CD14-positive monocyte (primary cell): ENCODE measurements around the gene BACH2. TPM values are rescaled to one million over a fixed set of nuclear protein-coding genes. Genes with fewer than 3 reads are reported as not detected.

ENCODE experiments used
- DNase-seq, 3 donors: peaks; one replicate each; pipeline ENCODE4 v3.0.0-alpha.2; 2011 to 2022
- H2AFZ ChIP-seq: 2 replicates; pipeline ENCODE4 v1.6.0; 2012; ENCODE audit warnings: mild to moderate bottlenecking, low read depth, low read length, inconsistent platforms; ENCODE audit not compliant: insufficient read depth, poor library complexity, severe bottlenecking
- H3K27ac ChIP-seq, 2 donors: 1 replicate in 1 of 2; 2 replicates in 1 of 2; pipeline ENCODE4 v1.5.1; 2012 to 2013; ENCODE audit warnings: low read length in 2 of 2, control low read depth in 1 of 2, inconsistent platforms in 1 of 2, low read depth in 1 of 2, mild to moderate bottlenecking in 1 of 2
- H3K27me3 ChIP-seq, 2 donors: one replicate each; pipeline versions ENCODE4 v1.6.0 to v1.6.1; 2011 to 2013; ENCODE audit warnings: low read length in 2 of 2; ENCODE audit not compliant: control insufficient read depth in 2 of 2, insufficient read depth in 2 of 2
- H3K36me3 ChIP-seq, 2 donors: replicated peaks in 1 of 2; 1 replicate in 1 of 2; 2 replicates in 1 of 2; pipeline versions ENCODE4 v1.5.1 to v1.6.1; 2012 to 2013; ENCODE audit warnings: low read length in 2 of 2, control low read depth in 1 of 2, inconsistent platforms in 1 of 2, mild to moderate bottlenecking in 1 of 2; ENCODE audit not compliant: insufficient read depth in 2 of 2, control insufficient read depth in 1 of 2
- H3K4me1 ChIP-seq, 2 donors: 1 replicate in 1 of 2; 2 replicates in 1 of 2; pipeline versions ENCODE4 v1.5.1 to v1.6.1; 2012 to 2013; ENCODE audit warnings: low read length in 2 of 2, control low read depth in 1 of 2, inconsistent platforms in 1 of 2, mild to moderate bottlenecking in 1 of 2, moderate library complexity in 1 of 2; ENCODE audit not compliant: insufficient read depth in 2 of 2, control insufficient read depth in 1 of 2
- H3K4me2 ChIP-seq: replicated peaks from 2 replicates; pipeline ENCODE3; 2012; ENCODE audit warnings: low read length, moderate library complexity, mild to moderate bottlenecking; ENCODE audit not compliant: poor library complexity, severe bottlenecking; ENCODE audit errors: extremely low read depth
- H3K4me3 ChIP-seq, 3 experiments: fragments of 200-600 bp in 1 of 3; sonication (generic) in 1 of 3; replicated peaks in 1 of 3; 1 replicate in 2 of 3; 2 replicates in 1 of 3; pipeline ENCODE4 v1.5.1; 2011 to 2013; ENCODE audit warnings: low read length in 3 of 3, mild to moderate bottlenecking in 3 of 3, control low read depth in 2 of 3, low read depth in 2 of 3, inconsistent platforms in 1 of 3, moderate library complexity in 1 of 3
- H3K79me2 ChIP-seq: 2 replicates; pipeline ENCODE4 v1.6.0; 2012; ENCODE audit warnings: mild to moderate bottlenecking, control low read depth, inconsistent platforms, low read length, moderate library complexity; ENCODE audit not compliant: insufficient read depth
- H3K9ac ChIP-seq: 2 replicates; pipeline ENCODE4 v1.6.0; 2017; ENCODE audit warnings: low read length, mild to moderate bottlenecking; ENCODE audit not compliant: insufficient read depth, poor library complexity, severe bottlenecking
- H3K9me3 ChIP-seq, 2 donors: replicated peaks in 1 of 2; 1 replicate in 1 of 2; 2 replicates in 1 of 2; pipeline versions ENCODE4 v1.5.1 to v1.6.1; 2012 to 2013; ENCODE audit warnings: low read length in 2 of 2, control low read depth in 1 of 2; ENCODE audit not compliant: control insufficient read depth in 1 of 2, insufficient read depth in 1 of 2
- H4K20me1 ChIP-seq: 2 replicates; pipeline ENCODE4 v1.6.0; 2012; ENCODE audit warnings: mild to moderate bottlenecking, low read length, control low read depth, moderate library complexity; ENCODE audit not compliant: insufficient read depth
- H3K27ac Mint-ChIP-seq, 7 donors: one replicate each; pipeline ENCODE4 v1.8.0; 2020; ENCODE audit warnings: mild to moderate bottlenecking in 7 of 7, mixed read lengths in 7 of 7, moderate library complexity in 6 of 7, inconsistent platforms in 2 of 7
- H3K27me3 Mint-ChIP-seq, 3 donors: one replicate each; pipeline ENCODE4 v1.8.0; 2021 to 2022; ENCODE audit warnings: low read depth in 3 of 3, mild to moderate bottlenecking in 3 of 3, mixed read lengths in 3 of 3, moderate library complexity in 3 of 3, inconsistent platforms in 1 of 3
- H3K36me3 Mint-ChIP-seq, 2 donors: one replicate each; pipeline ENCODE4 v1.8.0; 2020; ENCODE audit warnings: mixed read lengths in 2 of 2, inconsistent platforms in 1 of 2, mild to moderate bottlenecking in 1 of 2
- H3K4me1 Mint-ChIP-seq: one replicate; pipeline ENCODE4 v1.8.0; 2020; ENCODE audit warnings: mild to moderate bottlenecking, mixed read lengths
- H3K4me3 Mint-ChIP-seq, 2 donors: one replicate each; pipeline ENCODE4 v1.8.0; 2020; ENCODE audit warnings: mild to moderate bottlenecking in 2 of 2, mixed read lengths in 2 of 2, moderate library complexity in 1 of 2
- H3K9me3 Mint-ChIP-seq, 7 donors: one replicate each; pipeline ENCODE4 v1.8.0; 2020 to 2022; ENCODE audit warnings: mixed read lengths in 7 of 7, mild to moderate bottlenecking in 6 of 7, moderate library complexity in 6 of 7, inconsistent platforms in 2 of 7
- WGBS: methylation state at CpG from one replicate; pipeline ENCODE4 v1.1.5; 2013; ENCODE audit warnings: missing lambda C conversion rate; ENCODE audit not compliant: insufficient coverage; 5-methylcytosine and 5-hydroxymethylcytosine counted together
- intact Hi-C, 2 donors: fragments of 100-400 bp; cut with micrococcal nuclease; formaldehyde crosslinking; loops; one replicate each; pipeline versions ENCODE4 v1.15.0 to v1.15.1; 2023
- polyA plus RNA-seq, 3 donors: library from polyadenylated mRNA; depleted of rRNA in 1 of 3; unstranded in 2 of 3; stranded (reverse) in 1 of 3; fragments of 300-500 nt in 2 of 3; fragments of >200 nt in 1 of 3; fragmentation: Illumina TruSeq in 2 of 3; gene quantifications; 1 replicate in 2 of 3; 2 replicates in 1 of 3; pipeline ENCODE4 v1.2.3, GENCODE V29; 2012 to 2021
- TF ChIP-seq, protein P1 (sequence below): fragments of 200-600 bp; IDR thresholded peaks from one replicate; pipeline ENCODE4 v1.8.0; 2022; ENCODE audit warnings: antibody characterized with exemption, mild to moderate bottlenecking

The BACH2 gene
- polyA plus RNA-seq, 3 donors, result 0.04 to 0.09 (median 0.05) TPM

DNA sequence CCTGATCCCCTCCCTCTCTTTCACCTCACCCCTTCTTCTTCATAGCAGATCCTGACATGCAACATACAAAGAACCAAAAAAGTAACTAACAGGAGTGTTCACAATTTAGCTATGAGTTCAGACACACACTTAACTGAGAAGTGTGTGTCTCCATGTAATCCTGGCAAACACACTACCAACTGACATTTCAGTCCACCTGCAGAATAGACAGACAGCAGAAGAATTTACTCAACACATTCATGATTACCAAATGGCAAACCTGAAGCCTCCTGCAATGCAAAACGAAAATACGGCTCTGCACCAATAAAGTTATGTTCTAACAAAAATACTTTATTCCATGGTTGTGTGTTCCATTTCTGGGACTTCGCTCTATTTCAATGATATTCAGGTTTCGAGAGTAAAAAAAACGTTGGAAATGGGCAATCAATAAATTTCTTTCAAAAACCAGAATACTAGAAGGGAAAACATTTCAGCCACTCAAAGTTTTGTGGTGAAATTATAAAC is 2.6 kb downstream of the BACH2 start:
- Histone ChIP-seq H3K27ac (no peak overlapping the region), H3K27me3 (peaks cover 35 to 47% of the 10 kb centered on the region in 2 donors), H2AFZ (no peak overlapping the region), H3K4me3 (no peak overlapping the region), H4K20me1 (no peaks in the 10 kb centered on the region), H3K4me1 (peaks cover 18 to 22% of the 10 kb centered on the region in 2 donors), H3K36me3 (no peaks in the 10 kb centered on the region), H3K9ac (no peak overlapping the region), H3K4me2 (no peak overlapping the region), H3K9me3 (peaks cover 0 to 8% of the 10 kb centered on the region in 2 donors), H3K79me2 (no peaks in the 10 kb centered on the region)
- H3K27ac Mint-ChIP-seq, result no peak overlapping the region
- H3K27me3 Mint-ChIP-seq, result peaks cover 43 to 54% (median 54%) of the 10 kb centered on the region in 3 donors
- intact Hi-C loops, result loop anchor here (10.0 kb wide), 2 partner anchors 101 to 199 kb away; no protein-coding TSS in a partner anchor
- H3K9me3 Mint-ChIP-seq, result peaks cover 0 to 6% (median 0%) of the 10 kb centered on the region in 7 donors
- peak overlapping the region in 1 of 2 donors; percentile 89 for H3K4me3 Mint-ChIP-seq
- TF ChIP-seq, protein P1, sequence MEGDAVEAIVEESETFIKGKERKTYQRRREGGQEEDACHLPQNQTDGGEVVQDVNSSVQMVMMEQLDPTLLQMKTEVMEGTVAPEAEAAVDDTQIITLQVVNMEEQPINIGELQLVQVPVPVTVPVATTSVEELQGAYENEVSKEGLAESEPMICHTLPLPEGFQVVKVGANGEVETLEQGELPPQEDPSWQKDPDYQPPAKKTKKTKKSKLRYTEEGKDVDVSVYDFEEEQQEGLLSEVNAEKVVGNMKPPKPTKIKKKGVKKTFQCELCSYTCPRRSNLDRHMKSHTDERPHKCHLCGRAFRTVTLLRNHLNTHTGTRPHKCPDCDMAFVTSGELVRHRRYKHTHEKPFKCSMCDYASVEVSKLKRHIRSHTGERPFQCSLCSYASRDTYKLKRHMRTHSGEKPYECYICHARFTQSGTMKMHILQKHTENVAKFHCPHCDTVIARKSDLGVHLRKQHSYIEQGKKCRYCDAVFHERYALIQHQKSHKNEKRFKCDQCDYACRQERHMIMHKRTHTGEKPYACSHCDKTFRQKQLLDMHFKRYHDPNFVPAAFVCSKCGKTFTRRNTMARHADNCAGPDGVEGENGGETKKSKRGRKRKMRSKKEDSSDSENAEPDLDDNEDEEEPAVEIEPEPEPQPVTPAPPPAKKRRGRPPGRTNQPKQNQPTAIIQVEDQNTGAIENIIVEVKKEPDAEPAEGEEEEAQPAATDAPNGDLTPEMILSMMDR, result no peak
- H3K36me3 Mint-ChIP-seq, result peaks cover 0 to 5% of the 10 kb centered on the region in 2 donors
- no CpG with 5 or more reads among the region's 5 CpGs for WGBS
- no peak for DNase-seq
- peaks cover 14% of the 10 kb centered on the region for H3K4me1 Mint-ChIP-seq

DNA sequence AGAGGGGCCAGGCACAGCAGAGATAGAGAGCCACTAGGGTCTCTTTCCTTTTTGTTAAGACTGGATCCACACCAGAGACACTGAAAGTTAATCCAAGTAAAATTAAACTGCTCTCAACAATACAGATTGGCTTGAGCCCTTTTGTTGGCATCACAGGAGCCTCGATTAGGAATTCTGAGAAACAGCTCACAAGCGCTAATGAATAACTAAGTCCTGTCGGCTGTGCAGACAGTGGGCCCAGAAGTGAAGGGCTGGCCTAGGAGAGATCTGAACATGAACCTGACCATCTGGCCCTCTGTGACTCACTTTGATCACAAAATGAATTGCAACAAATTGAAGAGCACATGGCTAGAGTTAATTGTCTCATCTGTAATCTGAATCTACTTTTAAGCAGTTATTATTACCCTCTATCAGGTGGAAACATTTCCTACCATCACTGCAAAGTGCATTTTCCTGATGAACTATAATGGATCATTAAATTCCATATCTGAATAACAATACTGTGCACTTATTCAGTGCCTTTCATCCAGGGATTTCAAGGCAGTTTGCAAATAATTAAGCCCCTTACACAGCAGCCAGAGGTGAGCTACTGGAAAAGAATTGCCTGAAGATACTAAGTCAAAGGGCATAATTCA is 3.2 kb downstream of the BACH2 start:
- H3K4me3 Mint-ChIP-seq, result peak overlapping the region in 1 of 2 donors; percentile 89
- H3K4me3 ChIP-seq, result no peak overlapping the region

More for the DNA sequence above, 3.2 kb downstream of the BACH2 start:
- Mint-ChIP-seq H3K36me3 (peaks cover 0 to 5% of the 10 kb centered on the region in 2 donors), H3K27ac (peak overlapping the region in 1 of 7 donors; percentile 72), H3K4me1 (peaks cover 14% of the 10 kb centered on the region), H3K27me3 (peaks cover 39 to 52% (median 48%) of the 10 kb centered on the region in 3 donors), H3K9me3 (peaks cover 0 to 6% (median 0%) of the 10 kb centered on the region in 7 donors)
- peaks cover 18 to 22% of the 10 kb centered on the region in 2 donors for H3K4me1 ChIP-seq
- TF ChIP-seq, protein P1, result no peak
- H3K9ac ChIP-seq, result no peak overlapping the region
- no peak overlapping the region for H2AFZ ChIP-seq
- no peaks in the 10 kb centered on the region for H4K20me1 ChIP-seq
- peaks cover 35 to 41% of the 10 kb centered on the region in 2 donors for H3K27me3 ChIP-seq
- H3K4me2 ChIP-seq, result no peak overlapping the region
- H3K36me3 ChIP-seq, result no peaks in the 10 kb centered on the region
- peaks cover 0 to 8% of the 10 kb centered on the region in 2 donors for H3K9me3 ChIP-seq
- no peak overlapping the region for H3K27ac ChIP-seq
- intact Hi-C loops, result loop anchor here (10.0 kb wide), 2 partner anchors 101 to 199 kb away; no protein-coding TSS in a partner anchor
- H3K79me2 ChIP-seq, result no peaks in the 10 kb centered on the region
- no peak for DNase-seq
- 96% methylated on average over 3 of the region's 3 CpGs for WGBS
